Memory B cell (primary cell): Measurements from ENCODE around the gene ANKMY2.
"Not testable (repeated sequence)": the region's sequence is repeated elsewhere in the genome, so short reads cannot be mapped to it uniquely, and the experiment has no call there.

Experiments used
- ATAC-seq: fragments of 150-1000 bp; cut with Tn5 transposase; 2 replicates; pipeline ENCODE4 v1.10.0; 2021; ENCODE audit warnings: low read depth, mild to moderate bottlenecking, moderate library complexity
- DNase-seq, 2 donors: peaks; one replicate each; pipeline ENCODE4 v3.0.0; 2022; ENCODE audit warnings: low spot score in 2 of 2
- H3K27ac Mint-ChIP-seq: one replicate; pipeline ENCODE4 v1.8.0; 2022; ENCODE audit warnings: mild to moderate bottlenecking, moderate library complexity, mixed read lengths
- H3K27me3 Mint-ChIP-seq: one replicate; pipeline ENCODE4 v1.8.0; 2022; ENCODE audit warnings: mixed read lengths
- H3K36me3 Mint-ChIP-seq: one replicate; pipeline ENCODE4 v1.8.0; 2022; ENCODE audit warnings: mild to moderate bottlenecking, mixed read lengths
- H3K4me1 Mint-ChIP-seq: one replicate; pipeline ENCODE4 v1.8.0; 2022; ENCODE audit warnings: mixed read lengths
- H3K4me3 Mint-ChIP-seq: one replicate; pipeline ENCODE4 v1.8.0; 2022; ENCODE audit warnings: mild to moderate bottlenecking, moderate library complexity, mixed read lengths
- H3K9me3 Mint-ChIP-seq: one replicate; pipeline ENCODE4 v1.8.0; 2022; ENCODE audit warnings: mixed read lengths

The ANKMY2 gene

DNA sequence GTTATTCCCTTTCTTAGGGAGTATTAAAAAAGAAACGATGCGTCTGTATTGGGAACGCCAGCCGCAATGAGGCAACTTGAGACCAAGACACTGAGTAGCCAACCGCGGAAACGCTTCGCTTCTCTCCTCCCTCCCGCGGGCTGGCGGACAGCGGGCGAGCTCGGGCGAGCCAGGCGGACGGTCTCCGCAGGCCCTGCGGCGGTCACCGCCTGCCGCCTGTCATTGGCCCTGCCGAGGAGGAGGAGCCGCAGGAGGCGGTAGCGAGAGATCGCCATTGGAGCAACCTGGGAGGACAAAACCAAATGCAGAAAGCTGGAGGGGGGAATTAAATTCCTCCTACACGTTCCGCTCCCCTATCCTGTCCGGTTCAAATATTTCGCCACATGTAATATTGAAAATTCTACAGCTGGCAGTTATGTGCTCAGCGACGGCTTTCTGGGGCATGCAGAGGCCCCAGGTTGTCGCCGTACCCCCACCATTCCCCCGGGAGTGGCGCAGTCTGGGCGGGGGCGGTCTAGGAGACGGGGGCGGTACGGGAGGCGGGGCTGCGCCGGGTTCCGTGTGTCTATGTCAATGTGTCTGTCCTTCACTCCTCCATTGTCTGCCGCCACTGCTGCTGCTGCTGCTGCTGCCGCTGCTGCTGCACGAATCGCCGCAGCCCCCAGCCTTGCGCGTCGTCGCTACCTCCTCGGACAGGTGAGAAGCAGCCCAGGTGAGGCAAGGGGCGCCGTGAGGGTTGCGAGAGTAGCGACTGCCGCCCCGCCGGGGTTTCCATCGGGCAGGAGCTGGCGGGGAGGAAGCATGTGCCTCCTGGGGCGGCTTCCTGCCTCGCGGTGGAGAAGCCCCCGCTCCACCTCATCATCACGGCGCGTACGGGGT is at the start of gene ANKMY2, which contains the start of gene BZW2:
ANKMY2 (minus strand) TSS at position 162 of the 879 bp plus-strand sequence. CDS start 181 bp downstream, outside the sequence.
BZW2 (plus strand) TSS at position 589 of the 879 bp plus-strand sequence. CDS start 19,263 bp downstream, outside the sequence.
- DNase-seq (peak; percentile 89), ATAC-seq (peak; percentile 86)
- Mint-ChIP-seq H3K4me3 (peak within 1 kb of the TSS; percentile 99), H3K27ac (peak within 1 kb of the TSS; percentile 93), H3K36me3 (peaks cover 1% of the 10 kb centered on the region), H3K27me3 (no peaks in the 10 kb centered on the region), H3K4me1 (peaks cover 41% of the 10 kb centered on the region), H3K9me3 (no peaks in the 10 kb centered on the region)

GRCh38 chr7:16694806-16695205 is 49.3 kb upstream of the ANKMY2 start:
- Mint-ChIP-seq H3K36me3 (peaks cover 32% of the 10 kb centered on the region), H3K4me3 (no peak overlapping the region), H3K9me3 (no peaks in the 10 kb centered on the region), H3K27me3 (no peaks in the 10 kb centered on the region), H3K4me1 (no peaks in the 10 kb centered on the region), H3K27ac (no peak overlapping the region)
- ATAC-seq (no peak), DNase-seq (no peak)

DNA sequence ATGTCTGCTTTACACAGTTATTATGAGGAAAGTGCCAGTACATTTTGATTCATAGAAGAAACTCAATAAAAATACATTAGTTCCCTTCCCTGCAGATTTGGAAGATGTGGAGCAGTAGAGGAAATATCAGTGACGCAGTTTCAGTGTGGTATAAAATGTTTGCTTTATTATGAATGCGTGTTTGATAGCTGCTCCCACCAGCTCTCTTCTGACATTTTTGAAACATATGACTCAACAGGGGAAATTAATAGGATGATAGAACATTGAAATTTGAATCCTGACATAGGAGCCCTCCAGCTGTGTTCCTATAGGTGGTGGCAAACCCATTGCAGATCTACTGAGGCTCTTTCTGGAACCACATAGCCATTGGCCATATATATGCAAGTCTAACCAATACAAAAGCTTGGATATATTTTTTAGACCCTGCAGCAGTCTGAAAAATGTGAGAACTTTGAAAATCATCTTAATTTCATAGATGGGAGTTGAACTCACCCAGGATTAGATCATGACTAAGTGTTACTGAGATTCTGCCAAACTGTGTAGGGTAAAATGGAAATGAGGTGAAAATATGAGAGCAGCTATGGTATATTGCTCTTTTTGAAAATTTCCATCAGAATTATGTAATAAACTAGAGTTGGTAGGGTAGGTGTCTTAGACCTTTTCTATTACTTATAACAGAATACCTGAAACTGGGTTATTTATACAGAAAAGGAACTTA is 48.2 kb upstream of the ANKMY2 start:
- H3K36me3 Mint-ChIP-seq: peaks cover 27% of the 10 kb centered on the region
- H3K9me3 Mint-ChIP-seq: no peaks in the 10 kb centered on the region
- no peak for DNase-seq
- ATAC-seq: no peak
- H3K4me1 Mint-ChIP-seq: no peaks in the 10 kb centered on the region
- no peak overlapping the region for H3K4me3 Mint-ChIP-seq
- H3K27me3 Mint-ChIP-seq: no peaks in the 10 kb centered on the region
- H3K27ac Mint-ChIP-seq: no peak overlapping the region

GRCh38 chr7:16691241-16691640 is 45.7 kb upstream of the ANKMY2 start:
- Mint-ChIP-seq H3K4me1 (no peaks in the 10 kb centered on the region), H3K27ac (peak overlapping the region; percentile 11), H3K9me3 (no peaks in the 10 kb centered on the region), H3K27me3 (no peaks in the 10 kb centered on the region), H3K4me3 (no peak overlapping the region), H3K36me3 (peaks cover 15% of the 10 kb centered on the region)
- DNase-seq: no peak
- ATAC-seq: no peak

GRCh38 chr7:16688249-16688648 is 42.7 kb upstream of the ANKMY2 start:
- Mint-ChIP-seq H3K36me3 (peaks cover 18% of the 10 kb centered on the region), H3K9me3 (no peaks in the 10 kb centered on the region), H3K4me3 (no peak overlapping the region), H3K27me3 (no peaks in the 10 kb centered on the region), H3K4me1 (peaks cover 8% of the 10 kb centered on the region), H3K27ac (no peak overlapping the region)
- ATAC-seq: no peak
- no peak for DNase-seq

- Mint-ChIP-seq H3K4me3 (peak overlapping the region; percentile 27), H3K27me3 (no peaks in the 10 kb centered on the region), H3K36me3 (peaks cover 28% of the 10 kb centered on the region), H3K27ac (peak overlapping the region; percentile 45), H3K9me3 (no peaks in the 10 kb centered on the region), H3K4me1 (peaks cover 11% of the 10 kb centered on the region)
- ATAC-seq (no peak), DNase-seq (no peak)
Measured at GRCh38 chr7:16685535-16685934, 40.0 kb upstream of the ANKMY2 start.

DNA sequence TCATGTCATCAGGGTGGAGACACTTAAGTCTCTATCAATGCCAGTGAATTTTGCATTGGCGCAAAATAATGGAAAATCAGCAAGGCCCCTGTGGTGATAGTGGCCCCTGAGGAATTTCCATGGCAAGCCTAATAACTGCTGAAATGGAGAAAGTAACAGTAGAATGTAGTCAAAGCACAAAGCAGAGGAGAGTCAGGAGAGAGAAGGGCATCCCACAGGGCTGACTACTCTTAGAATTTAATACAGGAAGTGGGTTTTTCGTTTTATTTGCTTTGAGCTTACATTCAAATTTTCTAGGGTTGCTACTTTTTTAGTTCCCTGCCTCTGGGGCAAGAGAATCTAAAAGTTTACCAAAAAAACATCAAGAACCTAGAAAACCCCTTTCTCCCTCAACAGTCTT is 39.4 kb upstream of the ANKMY2 start:
- peaks cover 11% of the 10 kb centered on the region for H3K4me1 Mint-ChIP-seq
- no peak overlapping the region for H3K4me3 Mint-ChIP-seq
- H3K36me3 Mint-ChIP-seq: peaks cover 29% of the 10 kb centered on the region
- ATAC-seq (peak; percentile 24), DNase-seq (no peak)
- H3K27ac Mint-ChIP-seq: peak overlapping the region; percentile 45
- no peaks in the 10 kb centered on the region for H3K9me3 Mint-ChIP-seq
- H3K27me3 Mint-ChIP-seq: no peaks in the 10 kb centered on the region

GRCh38 chr7:16678645-16679566 is 33.4 kb upstream of the ANKMY2 start:
- not testable (repeated sequence) for H3K27me3 Mint-ChIP-seq, H3K4me3 Mint-ChIP-seq, H3K9me3 Mint-ChIP-seq, H3K27ac Mint-ChIP-seq, ATAC-seq, DNase-seq, H3K4me1 Mint-ChIP-seq
- H3K36me3 Mint-ChIP-seq: peaks cover 35% of the 10 kb centered on the region

DNA sequence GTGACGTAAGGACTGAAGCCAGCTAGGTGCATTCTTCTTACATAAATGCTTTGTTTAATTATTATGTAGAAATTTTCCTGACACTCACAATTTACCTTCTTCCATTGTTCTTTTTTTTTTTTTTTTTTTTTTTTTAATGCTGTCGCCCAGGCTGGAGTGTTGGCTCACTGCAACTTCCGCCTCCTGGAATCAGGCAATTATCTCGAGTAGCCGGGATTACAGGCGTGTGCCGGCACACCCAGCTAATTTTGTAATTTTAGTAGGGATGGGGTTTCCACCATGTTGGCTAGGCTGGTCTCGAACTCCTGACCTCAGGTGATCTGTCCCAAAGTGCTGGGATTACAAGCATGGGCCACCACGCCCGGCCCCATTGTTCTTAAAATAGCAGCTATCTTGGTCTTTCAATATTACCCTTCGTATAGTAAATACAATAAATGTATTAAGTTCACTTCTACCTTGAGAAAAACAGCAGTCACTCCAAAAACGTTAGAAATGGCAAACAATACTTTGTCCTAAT is 32.5 kb upstream of the ANKMY2 start:
- no peaks in the 10 kb centered on the region for H3K9me3 Mint-ChIP-seq
- no peaks in the 10 kb centered on the region for H3K27me3 Mint-ChIP-seq
- no peak overlapping the region for H3K4me3 Mint-ChIP-seq
- H3K36me3 Mint-ChIP-seq: peaks cover 37% of the 10 kb centered on the region
- no peak overlapping the region for H3K27ac Mint-ChIP-seq
- ATAC-seq (no peak), DNase-seq (no peak)
- peaks cover 2% of the 10 kb centered on the region for H3K4me1 Mint-ChIP-seq

DNA sequence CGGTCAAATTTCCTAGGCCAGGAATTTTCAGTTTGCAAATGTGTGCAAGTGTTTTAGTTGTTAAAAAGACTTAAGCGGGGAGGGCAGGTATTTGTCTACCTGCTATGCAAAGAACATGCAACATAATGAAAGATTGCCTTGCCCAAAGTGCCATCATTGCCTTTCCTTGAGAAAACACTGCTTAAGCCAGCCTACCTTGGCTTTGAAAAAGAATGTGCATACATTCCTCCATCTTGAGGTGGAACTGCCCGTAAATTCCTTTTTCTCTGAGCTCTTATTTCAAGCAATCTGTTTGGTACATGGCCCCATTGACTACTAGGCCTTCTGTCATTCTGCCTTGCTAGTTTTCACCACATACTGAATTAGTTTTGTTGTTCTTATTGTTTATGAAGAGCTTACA is 29.7 kb upstream of the ANKMY2 start:
- no peak overlapping the region for H3K27ac Mint-ChIP-seq
- peaks cover 3% of the 10 kb centered on the region for H3K9me3 Mint-ChIP-seq
- DNase-seq (no peak), ATAC-seq (no peak)
- peaks cover 35% of the 10 kb centered on the region for H3K36me3 Mint-ChIP-seq
- no peaks in the 10 kb centered on the region for H3K27me3 Mint-ChIP-seq
- peaks cover 2% of the 10 kb centered on the region for H3K4me1 Mint-ChIP-seq
- H3K4me3 Mint-ChIP-seq: no peak overlapping the region

DNA sequence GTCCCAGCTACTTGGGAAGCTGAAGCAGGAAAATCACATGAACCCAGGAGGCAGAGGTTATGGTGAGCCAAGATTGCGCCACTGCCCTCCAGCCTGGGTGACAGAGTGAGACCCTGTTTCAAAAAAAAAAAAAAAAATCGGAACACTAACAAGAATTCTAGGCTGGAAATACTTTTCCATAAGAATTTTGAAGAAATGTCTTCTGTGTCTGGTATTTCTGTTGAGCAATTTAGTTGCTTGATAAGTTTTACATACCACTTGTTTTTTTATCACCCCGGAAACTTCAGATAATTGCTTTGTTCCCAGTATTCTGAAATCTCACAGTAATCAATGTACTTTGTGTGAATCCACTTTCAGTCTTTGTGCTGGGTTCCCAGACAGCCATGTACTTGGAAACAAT is 26.3 kb upstream of the ANKMY2 start:
- H3K27ac Mint-ChIP-seq: no peak overlapping the region
- H3K4me3 Mint-ChIP-seq: no peak overlapping the region
- H3K36me3 Mint-ChIP-seq: peaks cover 37% of the 10 kb centered on the region
- ATAC-seq (no peak), DNase-seq (no peak)
- peaks cover 3% of the 10 kb centered on the region for H3K9me3 Mint-ChIP-seq
- no peaks in the 10 kb centered on the region for H3K27me3 Mint-ChIP-seq
- peaks cover 5% of the 10 kb centered on the region for H3K4me1 Mint-ChIP-seq

DNA sequence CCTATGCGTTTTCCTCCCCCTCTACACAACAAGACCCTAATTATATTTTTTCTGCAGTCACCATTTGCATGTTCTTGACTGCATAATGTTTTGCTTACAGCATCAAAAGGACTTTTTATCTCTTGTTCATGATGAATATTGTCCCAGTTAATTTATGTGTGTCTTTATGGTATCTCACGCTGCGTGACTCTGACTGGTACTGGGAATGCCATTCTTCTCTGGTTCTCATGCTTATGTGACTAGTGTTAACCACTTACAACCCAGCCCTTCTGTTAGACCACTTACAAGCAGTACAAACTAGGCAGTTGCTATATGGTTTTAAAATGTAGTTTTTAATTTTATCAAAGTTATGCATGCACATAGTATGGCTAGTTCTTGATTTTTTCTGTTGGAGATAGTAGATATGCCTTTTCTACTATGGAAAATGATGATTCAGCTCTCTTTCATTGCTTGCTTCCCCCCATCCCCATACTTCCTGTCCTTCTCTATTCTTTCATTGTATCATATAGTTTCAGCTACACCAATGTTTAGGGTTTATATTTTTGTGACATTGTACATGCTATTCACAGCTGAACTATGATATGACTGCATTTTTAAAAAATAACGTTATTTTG is 25.3 kb upstream of the ANKMY2 start:
- ATAC-seq (no peak), DNase-seq (no peak)
- H3K4me1 Mint-ChIP-seq: peaks cover 5% of the 10 kb centered on the region
- no peak overlapping the region for H3K4me3 Mint-ChIP-seq
- peaks cover 35% of the 10 kb centered on the region for H3K36me3 Mint-ChIP-seq
- no peaks in the 10 kb centered on the region for H3K27me3 Mint-ChIP-seq
- H3K27ac Mint-ChIP-seq: no peak overlapping the region
- peaks cover 3% of the 10 kb centered on the region for H3K9me3 Mint-ChIP-seq

DNA sequence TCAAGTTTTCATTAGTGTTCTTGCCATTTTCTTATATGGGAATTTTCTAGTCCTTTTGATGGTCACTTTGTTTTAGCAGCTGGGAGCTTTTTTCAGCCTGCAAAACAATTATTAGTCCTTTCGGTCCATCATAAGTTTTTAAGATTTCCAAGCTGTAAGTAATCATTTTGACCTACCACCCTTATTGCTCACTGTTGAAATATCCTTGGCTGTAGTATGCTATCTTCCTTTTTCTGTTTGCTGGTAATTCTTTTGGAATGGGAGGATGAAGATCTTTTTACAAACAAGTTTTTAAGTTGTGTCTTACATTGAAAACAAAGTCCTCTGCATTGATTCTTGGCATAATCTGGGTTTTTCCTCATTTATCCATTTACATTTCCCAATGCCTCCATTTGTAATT is 24.5 kb upstream of the ANKMY2 start:
- ATAC-seq (no peak), DNase-seq (no peak)
- H3K9me3 Mint-ChIP-seq: peaks cover 3% of the 10 kb centered on the region
- H3K4me1 Mint-ChIP-seq: peaks cover 5% of the 10 kb centered on the region
- no peak overlapping the region for H3K27ac Mint-ChIP-seq
- no peaks in the 10 kb centered on the region for H3K27me3 Mint-ChIP-seq
- peaks cover 34% of the 10 kb centered on the region for H3K36me3 Mint-ChIP-seq
- no peak overlapping the region for H3K4me3 Mint-ChIP-seq
